PC-9 (cell line): ENCODE results near the gene LGALS7B. TPM values are rescaled to one million over a fixed set of nuclear protein-coding genes. Genes with fewer than 3 reads are reported as not detected.

Experiments used
- Bru-seq: library from RNA; stranded (reverse); fragments of 400-500 nt; gene quantifications from one replicate; lab custom pipeline; 2021; lab: Mats Ljungman, UMichigan
- BruChase-seq, 2 experiments: library from RNA; stranded (reverse); fragments of 400-500 nt; gene quantifications; one replicate each; lab custom pipeline; 2021; lab: Mats Ljungman, UMichigan
- BruUV-seq: library from RNA; stranded (reverse); fragments of 400-500 nt; replicated peaks from 2 replicates; lab custom pipeline; 2021; lab: Mats Ljungman, UMichigan
- CTCF ChIA-PET: fragments of 300-600 bp; sonication (Branson Sonifier 250); formaldehyde crosslinking; loops from one replicate; lab custom pipeline; 2022; ENCODE audit warnings: antibody characterized with exemption; lab: Charles Lee
- POLR2A ChIA-PET: fragments of 300-600 bp; sonication (Branson Sonifier 250); formaldehyde crosslinking; loops from one replicate; lab custom pipeline; 2022; ENCODE audit warnings: antibody characterized with exemption; ENCODE audit not compliant: unreplicated experiment; lab: Charles Lee
- DNase-seq, 2 experiments: peaks; one replicate each; pipeline versions ENCODE4 v3.0.0 to v3.0.0-alpha.2; 2015 to 2022; ENCODE audit warnings: mixed read lengths in 1 of 2
- H2AFZ ChIP-seq: fragments of 200-600 bp; sonication (generic); 2 replicates; pipeline ENCODE4 v1.8.1; 2017; ENCODE audit warnings: antibody characterized with exemption
- H3F3A ChIP-seq: fragments of 200-600 bp; sonication (generic); 2 replicates; pipeline ENCODE4 v1.8.1; 2017; ENCODE audit warnings: antibody characterized with exemption, mild to moderate bottlenecking, low read depth; ENCODE audit not compliant: insufficient read depth
- H3K27ac ChIP-seq: fragments of 200-600 bp; sonication (generic); 2 replicates; pipeline ENCODE4 v1.6.1; 2016; ENCODE audit warnings: mixed run types
- H3K27me3 ChIP-seq: fragments of 200-600 bp; sonication (generic); 2 replicates; pipeline ENCODE4 v1.6.1; 2016; ENCODE audit warnings: low read depth, mixed run types; ENCODE audit not compliant: insufficient read depth
- H3K36me3 ChIP-seq: fragments of 200-600 bp; sonication (generic); 2 replicates; pipeline ENCODE4 v1.6.1; 2016; ENCODE audit warnings: low read depth, mixed run types
- H3K4me1 ChIP-seq: fragments of 200-600 bp; sonication (generic); replicated peaks from 2 replicates; pipeline ENCODE4 v1.6.1; 2016; ENCODE audit warnings: mixed run types; ENCODE audit not compliant: insufficient read depth
- H3K4me2 ChIP-seq: fragments of 200-600 bp; sonication (generic); 2 replicates; pipeline ENCODE4 v1.6.1; 2017; ENCODE audit warnings: mixed run types
- H3K4me3 ChIP-seq: fragments of 200-600 bp; sonication (generic); 2 replicates; pipeline ENCODE4 v1.6.1; 2016; ENCODE audit warnings: mixed run types
- H3K79me2 ChIP-seq: fragments of 200-600 bp; sonication (generic); 2 replicates; pipeline ENCODE4 v1.6.1; 2017; ENCODE audit warnings: low read depth, mixed run types
- H3K9me2 ChIP-seq: fragments of 200-600 bp; sonication (generic); 2 replicates; pipeline ENCODE4 v1.8.1; 2017; ENCODE audit warnings: mild to moderate bottlenecking; ENCODE audit not compliant: insufficient read depth
- H3K9me3 ChIP-seq: fragments of 200-600 bp; sonication (generic); 2 replicates; pipeline ENCODE4 v1.8.1; 2016; ENCODE audit warnings: low read depth; ENCODE audit not compliant: insufficient read depth
- H4K20me1 ChIP-seq: fragments of 200-600 bp; sonication (generic); 2 replicates; pipeline ENCODE4 v1.8.1; 2017; ENCODE audit not compliant: insufficient read depth
- CTCF ChIP-seq: fragments of 200-600 bp; sonication (generic); conservative IDR thresholded peaks from 2 replicates; pipeline ENCODE4 v1.6.1; 2017; ENCODE audit warnings: mixed run types, antibody characterized with exemption, mild to moderate bottlenecking, moderate library complexity
- EZH2 ChIP-seq: fragments of 200-600 bp; sonication (generic); IDR thresholded peaks from 2 replicates; pipeline ENCODE4 v1.8.0; 2017; ENCODE audit warnings: antibody characterized with exemption, low read depth
- intact Hi-C: fragments of 100-400 bp; cut with micrococcal nuclease; formaldehyde crosslinking; loops from one replicate; pipeline ENCODE4 v1.10.0; 2022; ENCODE audit not compliant: unreplicated experiment
- long read RNA-seq: library from polyadenylated mRNA; stranded (forward); transcript quantifications from one replicate; pipeline ENCODE4 v2.0.0, GENCODE V29; 2022
- total RNA-seq: library from RNA; stranded (reverse); gene quantifications from 2 replicates; pipeline ENCODE4 v1.2.3, GENCODE V29; 2021

The LGALS7B gene
- total RNA-seq: not detected in 2 replicates
- percentile 14 among the genes with signal in this experiment for Bru-seq, nascent RNA
- not detected for BruChase-seq, experiment 1, labeled RNA remaining after a 2-hour chase
- percentile 21 among the genes with signal in this experiment for BruChase-seq, experiment 2, labeled RNA remaining after a 6-hour chase
- long read RNA-seq, partial matches to known transcripts: 1 of 1 reads
- long read RNA-seq, other reads (novel, unspliced or antisense): 0 of 1 reads

GRCh38 chr19:38788478-38789243 lies at the start of gene LGALS7B:
TSS of gene LGALS7B (plus strand) at chr19:38789200. CDS start at chr19:38789227, 27 bp downstream.
- no peak within 1 kb of the TSS for H3K4me2 ChIP-seq
- no peaks in the 10 kb centered on the region for H3K9me3 ChIP-seq
- no peaks in the 10 kb centered on the region for H3K79me2 ChIP-seq
- H2AFZ ChIP-seq: no peak within 1 kb of the TSS
- no peak within 1 kb of the TSS for H3K4me3 ChIP-seq
- no peak for DNase-seq
- H4K20me1 ChIP-seq: no peaks in the 10 kb centered on the region
- H3K27ac ChIP-seq: no peak within 1 kb of the TSS
- H3F3A ChIP-seq: no peaks in the 10 kb centered on the region; the same call in none of the 2 replicates
- BruUV-seq: no TSS peak
- H3K27me3 ChIP-seq: no peaks in the 10 kb centered on the region
- POLR2A ChIA-PET: no interaction called here
- H3K9me2 ChIP-seq: no peaks in the 10 kb centered on the region
- CTCF ChIA-PET: interaction anchor here (0.6 kb wide), 1 partner anchor 135 kb away, joined by 6 read pairs; no protein-coding TSS in a partner anchor
- intact Hi-C loops: no loop called here
- no peak for TF ChIP-seq EZH2
- no peak for TF ChIP-seq CTCF
- no peaks in the 10 kb centered on the region for H3K36me3 ChIP-seq
- peaks cover 12% of the 10 kb centered on the region; the same call in 1 of the 2 replicates for H3K4me1 ChIP-seq

GRCh38 chr19:38739440-38740256 lies 49.4 kb upstream of the LGALS7B start:
- no TSS peak for BruUV-seq
- POLR2A ChIA-PET: no interaction called here
- CTCF ChIA-PET: no interaction called here
- no peak overlapping the region for H3K27ac ChIP-seq
- H2AFZ ChIP-seq: no peak overlapping the region
- no peaks in the 10 kb centered on the region; the same call in 1 of the 2 replicates for H3K4me1 ChIP-seq
- intact Hi-C loops: loop anchor here (10.0 kb wide), 1 partner anchor 225 kb away; no protein-coding TSS in a partner anchor
- no peaks in the 10 kb centered on the region for H3K36me3 ChIP-seq
- peaks cover 6% of the 10 kb centered on the region; the same call in 1 of the 2 replicates for H3K79me2 ChIP-seq
- DNase-seq: no peak
- no peaks in the 10 kb centered on the region for H4K20me1 ChIP-seq
- no peak overlapping the region for H3K4me3 ChIP-seq
- H3K4me2 ChIP-seq: no peak overlapping the region
- no peaks in the 10 kb centered on the region for H3K9me3 ChIP-seq
- TF ChIP-seq EZH2 (no peak), CTCF (no peak)
- H3F3A ChIP-seq: peaks cover 12% of the 10 kb centered on the region
- no peaks in the 10 kb centered on the region for H3K27me3 ChIP-seq
- H3K9me2 ChIP-seq: no peaks in the 10 kb centered on the region

- intact Hi-C loops: no loop called here
- no peak overlapping the region for H3K4me3 ChIP-seq
- no peaks in the 10 kb centered on the region for H3K27me3 ChIP-seq
- H3K4me2 ChIP-seq: no peak overlapping the region
- DNase-seq: no peak
- no peak overlapping the region for H3K27ac ChIP-seq
- peaks cover 7% of the 10 kb centered on the region for H3F3A ChIP-seq
- no peaks in the 10 kb centered on the region for H4K20me1 ChIP-seq
- BruUV-seq: no TSS peak
- no peak overlapping the region for H2AFZ ChIP-seq
- 0 out of 2 replicates have a peak, but pooled peaks cover under 1% of the 10 kb centered on the region for H3K79me2 ChIP-seq
- H3K9me3 ChIP-seq: no peaks in the 10 kb centered on the region
- ChIA-PET CTCF (no interaction called here), POLR2A (interaction anchor here (0.6 to 0.7 kb wide), 2 partner anchors 92 to 99 kb away, joined by 3 to 4 read pairs; no protein-coding TSS in a partner anchor)
- H3K4me1 ChIP-seq: no peaks in the 10 kb centered on the region; the same call in 1 of the 2 replicates
- no peaks in the 10 kb centered on the region for H3K36me3 ChIP-seq
- no peaks in the 10 kb centered on the region for H3K9me2 ChIP-seq
- TF ChIP-seq CTCF (no peak), EZH2 (no peak)
Observed at GRCh38 chr19:38740257-38740592, 48.8 kb upstream of the LGALS7B start.
